ENCODE measurements around the gene SIRT1. TPM values are rescaled to one million over a fixed set of nuclear protein-coding genes. Genes with fewer than 3 reads are reported as not detected.
"Not testable (repeated sequence)": the region's sequence is repeated elsewhere in the genome, so short reads cannot be mapped to it uniquely, and the experiment has no call there.

SIRT1 gene
- total and polyA plus RNA-seq, 10 donors, result 10.3 to 33.6 (median 26.3) TPM

DNA sequence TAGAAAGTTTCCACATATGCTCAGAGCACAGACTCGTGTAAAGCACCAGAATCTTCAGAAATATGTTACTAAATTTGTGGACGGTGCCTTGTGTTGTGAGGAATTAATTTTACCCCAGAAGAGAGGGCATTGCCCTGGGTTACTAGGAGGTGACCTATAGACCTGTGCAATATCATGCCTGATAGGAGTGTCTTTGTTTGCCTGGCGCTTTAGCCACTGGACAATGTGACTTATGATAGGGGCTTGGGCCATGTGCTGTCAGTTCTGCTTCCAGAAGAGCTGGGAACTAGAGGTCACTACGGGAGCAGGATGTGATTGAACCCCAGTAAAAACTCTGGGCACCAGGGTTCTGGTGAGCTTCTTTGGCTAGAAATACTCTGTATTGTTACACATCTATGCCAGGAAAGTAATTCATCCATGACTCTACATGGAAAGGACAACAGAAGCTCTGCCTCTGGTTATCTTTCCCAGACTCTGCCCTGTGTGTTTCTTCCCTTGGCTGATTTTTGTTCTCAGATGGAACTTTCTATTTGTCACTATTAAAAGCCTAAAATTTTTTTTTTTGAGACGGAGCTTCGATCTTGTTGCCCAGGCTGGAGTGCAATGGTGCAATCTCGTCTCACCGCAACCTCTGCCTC is 75.5 kb downstream of the SIRT1 start:
- H3K36me3 ChIP-seq, result peaks cover 0 to 67% (median 17%) of the 10 kb centered on the region in 6 donors
- no peaks in the 10 kb centered on the region for H3K4me1 ChIP-seq
- no peaks in the 10 kb centered on the region for H3K9me3 ChIP-seq
- no peak overlapping the region for H3K27ac ChIP-seq
- TF ChIP-seq POLR2AphosphoS5 (IDR thresholded peaks at IDR 0.05) (no peak), POLR2A (IDR thresholded peaks at IDR 0.05) (no peak)
- TF ChIP-seq, protein P1, sequence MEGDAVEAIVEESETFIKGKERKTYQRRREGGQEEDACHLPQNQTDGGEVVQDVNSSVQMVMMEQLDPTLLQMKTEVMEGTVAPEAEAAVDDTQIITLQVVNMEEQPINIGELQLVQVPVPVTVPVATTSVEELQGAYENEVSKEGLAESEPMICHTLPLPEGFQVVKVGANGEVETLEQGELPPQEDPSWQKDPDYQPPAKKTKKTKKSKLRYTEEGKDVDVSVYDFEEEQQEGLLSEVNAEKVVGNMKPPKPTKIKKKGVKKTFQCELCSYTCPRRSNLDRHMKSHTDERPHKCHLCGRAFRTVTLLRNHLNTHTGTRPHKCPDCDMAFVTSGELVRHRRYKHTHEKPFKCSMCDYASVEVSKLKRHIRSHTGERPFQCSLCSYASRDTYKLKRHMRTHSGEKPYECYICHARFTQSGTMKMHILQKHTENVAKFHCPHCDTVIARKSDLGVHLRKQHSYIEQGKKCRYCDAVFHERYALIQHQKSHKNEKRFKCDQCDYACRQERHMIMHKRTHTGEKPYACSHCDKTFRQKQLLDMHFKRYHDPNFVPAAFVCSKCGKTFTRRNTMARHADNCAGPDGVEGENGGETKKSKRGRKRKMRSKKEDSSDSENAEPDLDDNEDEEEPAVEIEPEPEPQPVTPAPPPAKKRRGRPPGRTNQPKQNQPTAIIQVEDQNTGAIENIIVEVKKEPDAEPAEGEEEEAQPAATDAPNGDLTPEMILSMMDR (IDR thresholded peaks at IDR 0.05 in 8 of 11, conservative IDR thresholded peaks at IDR 0.05 in 3 of 11), result no peak
- intact Hi-C loops (cut with DNase I; ENCODE audit: low total_unique reads), result no loop called here
- H3K27me3 ChIP-seq (replicated peaks in 1 of 7), result no peaks in the 10 kb centered on the region
- 95 to 97% (median 96%) methylated on average over 8 of the region's 8 CpGs for WGBS, 5 donors
- no peak for DNase-seq
- no peak overlapping the region for H3K4me3 ChIP-seq

DNA sequence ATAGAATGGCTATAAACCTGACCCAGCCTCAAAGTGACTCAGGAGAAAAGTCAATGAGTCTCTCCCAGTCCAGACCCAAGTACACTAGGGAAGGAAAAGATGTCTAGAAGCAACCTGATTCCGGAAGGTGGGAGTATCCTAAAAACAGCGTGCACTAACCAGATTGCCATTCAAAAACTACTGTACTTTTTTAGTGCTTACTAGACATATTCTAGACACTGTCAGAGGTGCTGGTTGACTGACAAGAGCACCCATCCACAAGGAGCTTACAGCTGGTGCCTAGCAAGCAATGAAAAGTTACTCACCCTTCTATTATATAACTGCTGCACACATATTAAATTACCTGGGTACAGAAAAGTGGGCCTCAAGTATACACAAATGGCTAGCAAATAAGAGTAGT is 81.0 kb downstream of the SIRT1 start:
- TF ChIP-seq POLR2A (IDR thresholded peaks at IDR 0.05) (no peak), POLR2AphosphoS5 (IDR thresholded peaks at IDR 0.05) (no peak)
- TF ChIP-seq, protein P1 (IDR thresholded peaks at IDR 0.05 in 8 of 11, conservative IDR thresholded peaks at IDR 0.05 in 3 of 11), result no peak
- H3K36me3 ChIP-seq, result peaks cover 0 to 97% (median 45%) of the 10 kb centered on the region in 6 donors
- DNase-seq, result no peak
- H3K9me3 ChIP-seq, result peaks cover 0 to 3% (median under 1%) of the 10 kb centered on the region in 8 donors
- intact Hi-C loops (cut with DNase I; ENCODE audit: low total_unique reads), result no loop called here
- H3K4me1 ChIP-seq, result no peaks in the 10 kb centered on the region
- WGBS, 5 donors, result 99 to 100% (median 100%) methylated on average over 2 of the region's 2 CpGs
- no peak overlapping the region for H3K27ac ChIP-seq
- H3K27me3 ChIP-seq (replicated peaks in 1 of 7), result no peaks in the 10 kb centered on the region
- no peak overlapping the region for H3K4me3 ChIP-seq

- 87 to 98% (median 97%) methylated on average over 4 of the region's 4 CpGs for WGBS, 5 donors
- H3K27ac ChIP-seq; DNase-seq; H3K27me3 ChIP-seq (replicated peaks in 1 of 7); H3K4me3 ChIP-seq; H3K9me3 ChIP-seq; intact Hi-C loops (cut with DNase I; ENCODE audit: low total_unique reads); H3K4me1 ChIP-seq: not testable (repeated sequence)
- peaks cover 0 to 97% (median 47%) of the 10 kb centered on the region in 6 donors for H3K36me3 ChIP-seq
Observed at GRCh38 chr10:67966035-67966434, 81.6 kb downstream of the SIRT1 start.

Small RNA genes lying within 50 kb of the gene (small RNA-seq; reads per million reads assigned to genes)
- gene RNU6-523P, result 0 reads per million in 4 donors

Other genes starting within 250 kb of the SIRT1 start
- gene CTNNA3, start 188.5 kb upstream of the SIRT1 start, total RNA-seq, result 1 to 10 TPM in 4 of 7 donors, under 1 TPM in 3; 0.51 to 2.4 (median 1.1) TPM
- under 1 TPM in 2 of 3 donors, not detected in 1; 0.03 to 0.13 TPM for gene CTNNA3, start 188.5 kb upstream of the SIRT1 start, polyA plus RNA-seq
- gene DNAJC12, start 46.5 kb upstream of the SIRT1 start, total RNA-seq, result 1 to 10 TPM in 3 of 7 donors, under 1 TPM in 3, not detected in 1; 0.43 to 2.0 (median 0.99) TPM
- gene DNAJC12, start 46.5 kb upstream of the SIRT1 start, polyA plus RNA-seq, result under 1 TPM; 0.62 to 0.70 (median 0.64) TPM
- 100 to 1,000 TPM in 5 of 7 donors, 10 to 100 TPM in 2; 75.5 to 124 (median 104) TPM for gene HERC4, start 190.6 kb downstream of the SIRT1 start, total RNA-seq
- gene HERC4, start 190.6 kb downstream of the SIRT1 start, polyA plus RNA-seq, result 10 to 100 TPM; 18.2 to 23.3 (median 19.5) TPM
- gene MYPN, start 224.8 kb downstream of the SIRT1 start, total RNA-seq, result under 1 TPM in 3 of 7 donors, not detected in 4; 0.06 to 0.94 (median 0.10) TPM
- under 1 TPM in 2 of 3 donors, not detected in 1; 0.03 to 0.04 TPM for gene MYPN, start 224.8 kb downstream of the SIRT1 start, polyA plus RNA-seq

All from spleen (tissue), 11 donors.